CD4-positive, alpha-beta T cell treated with Interleukin-4 for 1 hour (primary cell): ENCODE measurements around the gene TMIE.

Experiments used
- DNase-seq, 2 donors: peaks; one replicate each; pipeline ENCODE4 v3.0.0-alpha.2; 2020 to 2022

TMIE gene, protein sequence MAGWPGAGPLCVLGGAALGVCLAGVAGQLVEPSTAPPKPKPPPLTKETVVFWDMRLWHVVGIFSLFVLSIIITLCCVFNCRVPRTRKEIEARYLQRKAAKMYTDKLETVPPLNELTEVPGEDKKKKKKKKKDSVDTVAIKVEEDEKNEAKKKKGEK

DNA sequence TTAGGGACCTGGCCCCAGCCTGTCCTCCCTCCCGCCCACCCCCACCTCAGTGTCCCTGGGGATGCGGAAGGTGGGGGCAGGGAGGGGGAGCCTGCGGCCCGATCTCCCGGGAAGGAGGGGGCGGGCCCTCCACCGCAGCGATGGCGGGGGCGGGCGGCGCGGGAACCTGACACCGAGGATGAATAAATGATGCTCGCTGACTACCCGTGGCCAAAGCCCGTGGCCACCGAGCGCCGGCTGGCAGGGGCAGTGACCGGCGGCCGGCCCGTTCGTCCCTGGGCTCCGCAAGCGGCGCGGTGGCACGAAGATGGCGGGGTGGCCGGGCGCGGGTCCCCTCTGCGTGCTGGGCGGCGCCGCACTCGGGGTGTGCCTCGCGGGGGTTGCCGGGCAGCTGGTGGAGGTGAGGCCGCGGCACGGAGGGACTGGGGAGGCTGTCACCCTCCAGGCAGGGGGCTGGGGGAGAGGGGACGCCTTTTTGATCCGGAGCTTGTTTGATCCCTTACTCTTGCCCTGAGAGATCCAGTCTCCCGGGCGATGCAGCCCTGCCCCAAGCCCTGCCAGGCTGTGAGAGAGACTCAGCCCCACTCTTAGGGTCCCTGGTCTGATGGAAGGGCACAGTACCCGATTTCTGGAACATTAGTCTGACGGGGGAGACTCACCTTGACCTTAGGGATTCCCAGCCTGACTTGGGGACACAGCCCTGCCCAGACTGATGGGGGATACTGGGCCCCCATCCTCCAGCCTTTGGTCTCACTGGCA, at the start of gene TMIE:
Gene TMIE, plus strand, starts transcription at position 212 of the 759 bp plus-strand sequence. Its CDS starts 96 bp downstream, at position 308.
- no peak for DNase-seq

DNA sequence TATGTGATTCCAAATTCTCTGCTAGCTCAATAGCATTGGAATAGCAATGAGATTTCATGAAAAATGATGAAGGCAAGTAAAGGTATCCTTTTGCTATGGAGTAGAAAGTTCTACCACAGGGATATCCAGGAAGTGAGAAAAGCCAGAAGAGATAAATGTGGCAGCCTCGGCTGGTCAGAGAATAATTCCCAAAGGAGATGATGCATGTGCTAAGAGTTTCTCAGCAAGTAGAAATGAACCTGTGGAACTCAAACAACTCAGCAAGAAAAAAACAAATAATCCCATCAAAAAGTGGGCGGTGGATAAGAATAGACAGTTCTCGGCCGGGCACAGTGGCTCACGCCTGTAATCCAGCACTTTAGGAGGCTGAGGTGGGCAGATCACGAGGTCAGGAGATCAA, 45.9 kb upstream of the TMIE start:
- DNase-seq: no peak

DNA sequence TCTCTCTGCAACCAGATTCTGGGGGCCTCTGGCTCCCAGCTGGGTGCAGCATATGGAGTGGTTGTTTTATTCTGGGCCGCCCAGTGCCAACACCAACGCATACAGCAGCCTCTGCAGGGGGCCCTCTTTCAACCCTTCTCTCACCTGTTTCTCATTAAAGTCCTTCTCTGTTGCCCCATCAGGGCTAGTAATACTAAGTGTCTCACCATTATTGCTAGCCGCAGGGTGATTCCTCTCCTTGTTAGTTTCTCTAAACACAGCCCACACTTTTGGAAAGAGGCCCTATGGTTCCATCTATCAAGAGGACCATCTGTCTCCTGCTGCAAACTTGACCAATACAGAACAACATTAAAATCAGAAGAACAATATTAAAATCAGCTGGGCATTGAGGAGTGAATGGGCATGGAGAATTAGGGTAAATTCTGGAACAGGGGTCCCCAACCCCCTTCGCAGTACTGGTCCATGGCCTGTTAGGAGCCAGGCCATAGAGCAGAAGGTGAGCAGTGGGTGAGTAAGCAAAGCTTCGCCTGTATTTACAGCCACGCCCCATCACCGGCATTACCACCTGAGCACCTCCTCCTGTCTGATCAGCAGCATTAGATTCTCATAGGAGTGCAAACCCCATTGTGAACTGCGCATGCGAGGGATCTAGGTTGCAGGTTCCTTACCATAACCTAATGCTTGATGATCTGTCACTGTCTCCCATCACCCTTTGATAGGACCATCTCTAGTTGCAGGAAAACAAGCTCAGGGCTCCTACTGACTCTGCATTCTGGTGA, 44.2 kb upstream of the TMIE start:
- no peak for DNase-seq

DNA sequence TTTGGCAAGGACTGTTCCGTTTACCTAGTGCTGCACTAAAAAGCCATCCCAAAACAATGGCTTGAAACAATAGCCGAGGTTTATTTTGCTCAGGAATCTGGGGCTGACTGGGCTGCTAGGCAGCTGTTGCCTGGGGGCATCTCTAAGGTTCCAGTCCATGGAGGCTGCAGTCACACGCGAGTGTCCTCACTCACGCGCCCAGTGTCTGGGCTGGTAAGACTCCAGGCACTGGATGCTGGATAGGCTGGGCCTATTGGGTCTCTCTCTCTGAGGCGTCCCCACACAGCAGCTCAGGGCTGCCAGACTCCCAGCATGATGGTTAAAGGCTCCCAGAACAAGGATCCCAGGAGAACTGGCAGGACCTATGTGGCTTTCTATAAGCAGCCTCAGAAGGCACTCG, 41.9 kb upstream of the TMIE start:
- peak in 1 of 2 donors; percentile 6 for DNase-seq

DNA sequence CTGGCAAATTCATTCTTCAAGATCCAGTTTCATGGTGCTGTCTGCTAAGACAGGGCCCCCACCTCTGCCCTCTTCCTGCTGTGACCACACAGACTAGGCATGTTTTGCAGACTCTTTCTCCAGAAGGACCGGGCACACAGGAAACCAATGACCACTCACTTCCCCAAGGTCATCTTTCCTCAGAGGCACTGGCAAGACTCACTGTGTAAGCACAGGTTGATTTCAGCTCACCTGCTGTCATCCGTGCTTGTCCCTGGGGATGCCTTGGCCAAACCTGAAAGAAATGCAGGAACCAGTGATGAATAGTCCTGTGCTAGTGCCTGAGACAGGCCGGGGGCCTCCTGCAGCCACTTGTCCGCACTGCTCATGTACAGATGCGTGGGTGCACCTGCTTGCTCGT, 41.2 kb upstream of the TMIE start:
- no peak for DNase-seq

DNA sequence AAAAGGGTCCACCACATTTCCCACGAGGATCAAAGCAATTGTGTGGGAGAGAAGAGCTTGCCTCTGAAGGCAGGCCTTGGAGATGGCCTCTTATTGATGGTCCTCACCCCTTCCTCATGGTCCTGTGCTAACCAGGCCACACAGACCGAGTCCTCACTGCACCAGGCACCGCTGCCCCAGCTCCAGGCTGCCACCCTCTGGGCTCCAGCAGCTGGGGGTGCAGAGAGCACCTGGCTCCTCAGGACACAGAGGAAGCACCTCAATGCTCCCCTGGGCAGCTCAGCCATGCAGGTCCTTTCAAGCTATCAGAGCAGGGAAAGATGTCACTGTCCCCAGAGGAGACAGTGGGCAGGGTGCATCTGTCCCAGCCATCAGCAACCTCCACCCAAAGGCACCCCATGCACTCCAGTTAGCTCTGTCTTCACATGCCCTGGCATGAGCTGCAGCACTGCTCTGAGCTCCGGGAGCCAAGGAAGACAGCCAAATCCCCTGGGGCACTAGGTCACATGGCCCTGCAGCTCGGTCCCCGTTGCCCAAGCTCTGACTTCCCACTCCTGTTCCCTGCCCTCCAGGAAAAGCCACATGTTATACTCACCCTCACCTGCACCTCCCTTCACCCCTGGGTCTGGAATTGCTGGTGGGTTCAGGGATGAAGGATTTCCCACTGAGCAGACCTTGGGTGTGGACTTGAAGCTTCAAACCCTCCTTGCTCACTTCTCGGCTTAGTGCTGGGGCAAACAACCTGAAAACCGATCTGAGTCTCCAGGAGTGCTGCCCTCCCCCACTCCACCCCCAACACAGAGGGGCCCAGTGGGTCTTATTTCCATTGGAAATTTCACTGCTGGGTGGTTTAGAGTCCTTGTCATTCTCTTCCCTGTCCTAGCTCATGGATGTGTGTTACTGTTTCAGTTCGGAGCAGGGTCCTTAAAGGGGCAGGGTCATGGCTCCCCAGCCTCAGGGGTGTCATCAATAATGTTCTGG, 40.4 kb upstream of the TMIE start:
- DNase-seq: peak in 1 of 2 donors; percentile 10

DNA sequence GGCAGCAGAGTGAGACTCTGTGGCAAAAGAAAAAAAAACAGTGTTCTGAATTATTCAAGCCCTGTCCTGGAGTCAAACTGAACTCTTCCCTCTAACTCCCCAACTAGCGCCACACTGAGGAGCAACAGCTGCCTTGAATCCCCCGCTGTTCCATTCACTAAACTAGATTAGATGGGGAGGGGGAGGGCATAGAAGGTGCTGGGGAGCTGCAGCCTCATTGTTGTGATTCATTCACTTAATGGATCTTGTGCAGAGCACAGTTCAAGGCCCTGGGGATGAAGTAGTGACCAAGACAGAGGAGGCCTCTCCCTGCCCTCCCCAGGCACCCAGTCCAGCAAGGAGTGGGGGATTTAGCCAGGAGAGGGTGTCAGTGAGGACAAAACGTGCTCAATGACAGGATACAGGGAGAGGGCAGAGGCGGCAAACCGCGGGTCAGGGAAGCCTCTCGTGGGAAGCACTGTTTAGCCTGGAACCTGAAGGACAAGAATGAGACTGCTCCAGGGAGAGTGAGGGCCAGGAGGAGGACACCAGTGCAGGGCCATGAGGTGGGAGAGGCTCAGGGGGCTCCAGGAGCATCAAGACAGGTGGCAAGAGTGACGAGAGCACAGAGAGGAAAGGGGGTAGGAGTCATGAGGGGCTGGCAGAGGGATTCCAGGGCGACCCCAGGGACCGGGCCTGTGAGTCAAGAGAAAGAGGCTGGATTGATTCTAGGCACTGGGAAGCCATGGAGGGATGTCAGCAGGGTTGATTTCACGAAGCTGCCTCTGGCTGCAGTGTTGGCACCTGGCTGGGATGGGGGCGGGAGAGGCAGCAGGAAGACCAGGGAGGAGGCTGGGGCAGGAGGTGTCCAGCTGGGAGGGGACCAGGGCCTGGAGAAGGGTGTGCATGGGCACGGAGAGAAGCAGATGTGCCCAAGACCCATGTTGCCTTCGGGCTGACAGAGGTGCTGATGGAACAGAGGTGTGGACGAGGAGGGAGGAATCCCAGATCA, 39.1 kb upstream of the TMIE start:
- peak in 1 of 2 donors; percentile 7 for DNase-seq

DNA sequence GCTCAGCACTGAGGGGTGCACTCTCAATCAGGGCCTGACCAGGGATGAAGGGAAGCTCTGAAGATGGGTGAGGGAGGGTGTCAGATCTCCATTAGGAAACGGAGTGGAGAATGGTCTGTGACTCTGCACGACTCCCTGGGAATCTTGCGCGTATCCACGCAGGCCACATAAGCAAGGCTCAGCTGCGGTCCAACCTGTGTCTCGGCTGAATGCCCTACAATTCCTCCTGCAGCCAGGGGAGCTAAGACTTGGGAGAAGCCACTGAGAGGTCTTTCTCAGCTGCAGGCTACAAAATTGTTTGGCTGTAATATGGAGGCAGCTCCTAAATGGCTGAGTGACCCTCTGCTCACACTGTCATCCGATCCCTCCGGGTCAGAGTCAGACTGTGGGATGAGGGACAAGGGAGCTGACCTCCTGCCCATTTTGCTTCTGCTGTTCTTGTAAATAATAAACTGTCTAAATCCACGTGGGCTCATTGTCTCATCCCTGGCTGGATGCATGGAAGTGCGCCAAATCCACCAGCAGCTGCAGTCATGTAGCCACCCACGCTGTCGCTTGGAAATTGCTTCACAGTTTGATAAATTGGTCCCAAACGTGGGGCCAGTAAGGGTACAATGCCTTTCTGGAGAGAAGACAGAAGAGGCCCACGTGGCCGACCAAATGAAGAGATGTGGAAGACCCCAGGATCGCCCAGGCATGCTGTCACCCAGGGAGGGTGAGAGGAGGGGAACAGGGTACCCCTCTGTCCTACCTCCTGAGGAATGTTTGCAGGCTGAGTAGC, 38.2 kb upstream of the TMIE start:
- peak in 1 of 2 donors; percentile 5 for DNase-seq

DNA sequence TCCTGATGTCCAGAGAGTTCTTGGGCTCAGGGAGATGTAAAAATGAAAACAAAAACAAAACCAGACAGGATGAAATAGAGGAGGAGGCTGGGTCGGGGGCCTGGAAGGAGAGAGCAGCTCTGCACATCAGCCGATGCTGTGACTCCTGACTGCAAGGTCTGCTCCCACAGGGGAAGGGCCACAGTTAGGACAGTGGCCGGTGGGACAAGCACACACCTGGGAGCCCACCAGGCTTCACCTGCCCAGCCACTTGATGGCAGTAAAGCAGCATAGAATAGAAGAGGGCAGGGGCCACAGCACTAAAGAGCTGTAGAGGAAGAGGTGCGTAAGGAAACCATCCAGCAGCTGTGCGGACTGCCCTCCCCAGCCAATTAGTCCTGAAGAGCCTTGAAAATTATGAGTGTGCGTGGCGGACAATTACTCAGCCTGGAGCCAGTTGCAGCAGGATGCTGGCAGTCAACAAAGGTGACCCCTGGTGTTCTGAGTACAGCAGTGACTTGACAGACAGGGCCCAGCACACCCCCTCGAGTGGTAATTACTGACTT, 37.5 kb upstream of the TMIE start:
- DNase-seq: peak; percentile 3 to 11

DNA sequence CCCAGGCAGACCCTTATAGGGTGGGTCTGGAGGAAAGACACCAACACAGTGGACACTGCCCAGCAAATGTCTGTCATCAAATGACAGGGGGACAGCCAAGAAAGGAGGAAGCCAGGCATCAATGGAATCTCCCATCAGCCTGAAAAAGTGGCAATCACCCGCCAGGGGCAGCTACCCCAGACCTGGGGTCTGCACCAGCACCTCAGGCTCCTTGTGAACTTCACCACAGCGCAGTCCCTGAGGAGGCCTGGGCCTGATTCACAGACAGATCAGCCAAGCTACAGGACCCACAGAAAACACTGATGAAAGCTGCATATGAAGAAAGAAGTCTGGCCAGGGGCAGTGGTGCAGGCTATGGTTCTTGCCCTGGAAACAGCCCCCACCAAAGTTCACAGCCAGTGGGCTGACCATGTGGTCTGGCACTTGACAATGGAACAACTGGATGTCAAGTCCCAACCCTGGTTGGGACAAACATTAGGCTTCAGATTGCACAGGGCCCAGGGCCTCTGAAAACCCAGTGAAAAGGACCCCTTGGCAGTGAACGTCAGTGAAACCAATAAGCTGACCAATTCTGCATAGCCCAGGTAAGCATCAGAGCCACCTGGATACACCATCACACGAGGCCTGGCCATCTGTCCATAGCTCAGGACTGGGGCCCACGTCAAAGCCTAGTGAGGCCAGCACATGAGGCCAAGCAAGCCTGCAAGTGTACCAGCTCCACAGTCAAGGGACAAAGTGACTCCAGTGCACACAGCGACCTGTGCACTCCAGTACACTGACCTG, 36.8 kb upstream of the TMIE start:
- DNase-seq: no peak

DNA sequence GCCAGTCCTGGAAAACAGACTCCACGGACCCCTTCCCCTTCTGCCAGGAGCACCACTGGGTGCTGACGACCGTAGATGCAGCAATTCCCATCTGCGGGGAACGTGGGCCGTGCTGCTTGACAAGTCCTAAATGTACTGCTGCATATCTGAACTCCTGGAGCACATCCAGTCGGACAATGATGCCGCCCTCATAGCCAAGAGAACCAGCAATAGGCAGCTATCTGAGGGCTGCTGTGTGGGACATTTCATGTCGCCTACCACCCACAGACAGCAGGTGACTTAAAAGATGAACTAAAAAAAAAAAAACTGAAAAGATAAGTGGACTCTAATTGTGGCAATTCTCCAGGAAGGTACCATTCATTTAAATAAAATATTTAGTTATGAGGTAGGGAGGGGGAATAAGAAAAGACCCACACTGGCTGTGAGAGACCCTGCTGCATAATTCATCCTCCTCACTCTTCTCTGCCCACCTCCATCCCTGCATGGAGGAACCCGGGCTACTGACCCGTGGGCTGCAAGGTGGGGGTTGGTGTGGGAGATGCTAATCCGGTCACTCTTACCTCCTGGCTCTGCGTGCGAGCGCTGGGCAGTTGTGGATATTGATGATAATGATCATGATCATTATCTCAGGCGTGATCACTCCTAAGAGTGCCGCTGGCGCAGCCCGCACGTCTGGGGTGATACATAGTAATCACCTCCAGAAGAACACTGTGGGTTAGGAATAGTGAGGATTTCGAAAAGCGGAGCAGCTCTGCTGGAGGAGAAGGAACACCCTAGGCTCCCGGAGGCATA, 36.0 kb upstream of the TMIE start:
- DNase-seq: peak in 1 of 2 donors; percentile 10

DNA sequence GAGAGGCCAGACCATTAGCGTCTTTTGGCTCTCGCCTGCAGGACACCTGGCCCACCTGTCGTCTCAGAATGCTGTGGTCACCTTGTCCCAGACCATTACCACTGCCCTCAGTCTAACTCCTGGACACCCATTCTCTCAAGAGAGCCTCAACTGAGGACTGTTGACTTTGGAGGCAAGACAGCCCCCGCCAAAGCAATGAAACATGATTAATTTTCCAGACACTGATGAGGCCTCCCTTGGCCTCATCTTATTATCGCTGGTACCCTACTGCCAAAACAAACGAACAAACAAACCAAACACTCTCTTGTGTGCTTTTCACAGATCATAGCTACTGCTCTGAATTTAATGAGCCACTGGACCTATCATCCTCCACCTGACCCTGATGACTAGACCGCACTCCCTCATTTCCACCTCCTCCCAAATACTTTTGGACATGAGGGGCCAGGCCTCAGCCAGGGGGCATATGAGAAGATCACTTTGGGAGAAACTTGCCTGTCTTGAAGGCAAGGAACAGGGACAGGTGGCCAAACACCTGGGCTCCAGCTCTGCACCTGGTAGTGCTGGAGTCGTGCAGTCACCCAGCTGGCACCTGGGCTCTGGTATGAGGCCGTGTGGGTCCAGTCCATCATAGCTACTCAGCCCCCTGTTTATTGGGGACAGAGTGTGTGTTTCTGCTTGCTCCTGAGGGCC, 35.3 kb upstream of the TMIE start:
- peak in 1 of 2 donors; percentile 2 for DNase-seq

DNA sequence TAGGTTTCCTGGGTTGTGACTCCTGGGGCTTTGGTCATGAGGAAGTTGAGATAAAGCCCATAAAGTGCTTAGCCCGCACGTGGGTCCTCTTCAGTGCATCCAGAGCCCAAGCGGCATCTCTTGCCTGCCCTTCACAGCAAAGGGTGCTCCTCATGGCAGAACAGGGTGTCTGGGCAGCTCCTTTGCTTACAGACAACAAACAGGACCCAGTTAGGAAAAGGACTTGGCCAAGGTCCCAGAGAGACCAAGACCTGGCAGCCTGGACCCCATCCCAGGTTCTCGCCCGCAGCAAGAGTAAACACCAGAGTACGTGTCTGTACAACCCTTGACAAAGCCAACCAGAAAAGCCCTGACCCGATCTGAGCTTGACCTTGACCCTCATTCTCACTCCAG, 34.7 kb upstream of the TMIE start:
- peak in 1 of 2 donors; percentile 8 for DNase-seq

DNA sequence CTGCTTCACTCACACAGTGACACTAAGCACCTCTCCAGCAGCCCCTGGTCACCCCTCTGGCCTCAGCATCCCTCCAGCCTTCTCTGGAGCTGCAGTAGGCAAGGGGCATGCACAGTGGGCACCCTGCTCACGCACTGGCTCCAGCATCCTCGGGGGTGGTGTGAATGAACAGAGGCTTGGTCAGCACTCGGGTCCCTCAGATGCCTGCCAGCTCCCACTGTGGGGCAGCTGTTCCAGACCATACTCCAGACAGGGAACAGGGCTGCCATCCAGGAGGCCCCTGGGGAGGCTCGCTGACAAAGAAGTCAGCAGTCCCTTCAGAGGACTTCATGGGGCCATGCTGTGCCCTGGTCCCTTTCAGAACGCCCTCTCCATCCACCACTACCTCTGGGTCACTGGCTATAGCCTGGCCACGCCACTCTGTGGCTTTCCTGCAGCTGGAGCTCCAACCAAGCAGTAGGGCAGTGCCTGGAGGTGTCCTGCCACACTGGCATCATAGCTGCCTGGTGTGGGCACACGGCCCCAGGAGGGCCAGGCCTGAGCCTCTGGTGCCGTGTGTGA, 34.1 kb upstream of the TMIE start:
- peak in 1 of 2 donors; percentile 7 for DNase-seq

DNA sequence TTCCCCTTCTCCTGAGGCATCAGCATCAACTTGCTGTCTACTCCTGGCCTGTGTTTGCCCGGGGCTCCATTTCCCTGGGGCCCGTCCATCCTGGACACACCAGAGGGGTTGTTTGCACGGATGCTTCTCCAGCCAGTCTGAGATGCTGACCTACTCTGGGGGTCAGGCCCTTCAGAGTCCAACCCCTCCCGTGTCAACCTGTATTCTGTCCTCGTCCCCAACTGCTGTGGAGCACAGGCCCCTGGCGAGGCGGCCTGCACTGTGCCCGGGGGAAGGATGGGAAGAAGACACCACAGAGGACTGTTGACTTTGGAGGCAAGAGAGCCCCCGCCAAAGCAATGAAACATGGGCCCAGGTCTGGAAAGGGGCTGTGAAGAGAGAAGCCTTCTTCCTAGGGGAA, 33.5 kb upstream of the TMIE start:
- DNase-seq: peak in 1 of 2 donors; percentile 4

DNA sequence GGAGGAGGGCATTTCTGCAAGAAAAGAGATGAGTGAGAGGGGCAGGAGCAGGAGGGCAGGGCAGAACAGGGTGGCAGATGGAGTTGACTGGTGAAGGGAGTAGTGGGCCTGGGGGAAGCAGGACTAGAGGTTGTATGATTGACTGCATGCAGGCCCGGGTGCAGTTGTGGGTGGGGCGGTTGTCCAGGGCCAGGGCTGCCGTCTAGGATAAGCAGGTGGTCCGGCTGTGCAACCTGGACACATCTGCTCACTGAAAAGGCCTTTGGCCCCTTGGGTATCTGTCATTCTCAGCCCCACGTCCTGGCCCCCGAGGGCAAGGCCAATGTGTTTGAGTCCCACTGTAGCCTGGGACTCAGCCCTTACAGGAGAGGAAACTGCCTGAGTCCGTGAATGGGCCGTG, 33.1 kb upstream of the TMIE start:
- DNase-seq: peak in 1 of 2 donors; percentile 2

DNA sequence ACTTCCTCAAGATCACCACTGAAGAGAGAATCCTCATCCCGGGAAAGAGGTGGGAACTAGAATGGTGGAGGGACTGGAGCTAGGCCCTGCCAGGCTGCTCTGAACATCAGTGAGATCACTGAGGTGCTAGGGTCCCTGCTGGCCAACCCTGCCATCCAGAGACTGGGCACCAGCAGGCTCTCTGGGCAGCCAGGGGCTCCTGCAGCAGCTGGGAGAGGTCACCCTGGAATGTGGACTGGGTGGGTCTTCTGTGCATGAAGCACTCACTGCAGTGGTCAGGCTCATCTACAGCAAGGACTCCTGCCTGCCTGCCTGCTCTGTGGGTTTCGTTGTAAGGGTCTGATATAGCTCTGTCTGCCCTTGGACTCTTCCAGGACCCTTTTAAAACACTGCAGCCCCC, 32.6 kb upstream of the TMIE start:
- DNase-seq: no peak
